HepG2 (cell line): ENCODE data around the gene PLCL2. TPM values are rescaled to one million over a fixed set of nuclear protein-coding genes. Genes with fewer than 3 reads are reported as not detected.

ENCODE experiments used
- ATAC-seq: fragments of 200-7000 bp; cut with Tn5 transposase; 3 replicates; pipeline ENCODE4 v1.9.1; 2020; ENCODE audit warnings: mild to moderate bottlenecking, moderate library complexity
- BruUV-seq: library from RNA; stranded (reverse); fragments of 400-500 nt; replicated peaks from 2 replicates; lab custom pipeline; 2021; lab: Mats Ljungman, UMichigan
- CTCF ChIA-PET: fragments of 300-600 bp; formaldehyde crosslinking; extraction: SDS; loops from one replicate; lab custom pipeline; 2021; ENCODE audit warnings: low total read pairs, inconsistent platforms, low intra/inter-chr PET ratio; lab: Yijun Ruan, JAX
- POLR2A ChIA-PET: fragments of 350-600 bp; sonication (Branson Sonifier 250); formaldehyde crosslinking; loops from one replicate; lab custom pipeline; 2020; ENCODE audit warnings: antibody characterized with exemption, inconsistent platforms; lab: Yijun Ruan, JAX
- DNase-seq: peaks from one replicate; pipeline ENCODE4 v3.0.0-alpha.2; 2015; ENCODE audit warnings: low spot score
- FAIRE-seq: peaks from 3 replicates; lab custom pipeline; 2011; peaks lifted over from hg19 to GRCh38; lab: Jason Lieb, UNC
- H2AFZ ChIP-seq: one replicate; pipeline ENCODE4 v1.6.1; 2011; ENCODE audit warnings: low read length, inconsistent platforms
- H3K27ac ChIP-seq: fragments of 300-600 bp; 3 replicates; pipeline ENCODE4 v1.8.0; 2011; ENCODE audit warnings: mixed run types, mild to moderate bottlenecking, mixed read lengths, low read length, inconsistent platforms; ENCODE audit not compliant: insufficient read depth; ENCODE audit errors: extremely low read length
- H3K27me3 ChIP-seq, 2 experiments: fragments of 200-600 bp in 1 of 2; 2 replicates in 1 of 2; 3 replicates in 1 of 2; pipeline versions ENCODE4 v1.6.0 to v1.8.0; 2011; ENCODE audit warnings: low read length in 2 of 2, mild to moderate bottlenecking in 2 of 2, moderate library complexity in 2 of 2, inconsistent platforms in 1 of 2; ENCODE audit not compliant: insufficient read depth in 2 of 2, control insufficient read depth in 1 of 2
- H3K36me3 ChIP-seq, 2 experiments: fragments of 200-600 bp in 1 of 2; replicated peaks in 1 of 2; 2 replicates in 1 of 2; 3 replicates in 1 of 2; pipeline versions ENCODE4 v1.5.1 to v1.8.0; 2011; ENCODE audit warnings: low read length in 2 of 2, inconsistent platforms in 1 of 2; ENCODE audit not compliant: insufficient read depth in 2 of 2, control insufficient read depth in 1 of 2
- H3K4me1 ChIP-seq: 2 replicates; pipeline ENCODE4 v1.5.1; 2012; ENCODE audit warnings: low read length, inconsistent platforms; ENCODE audit not compliant: insufficient read depth
- H3K4me2 ChIP-seq: 2 replicates; pipeline ENCODE4 v1.6.0; 2011; ENCODE audit warnings: low read depth, low read length, inconsistent platforms
- H3K4me3 ChIP-seq, 3 experiments: fragments of 200-600 bp in 1 of 3; sonication (generic), shearing (Covaris generic) in 1 of 3; replicated peaks in 1 of 3; 2 replicates each; pipeline ENCODE4 v1.5.1; 2011 to 2016; ENCODE audit warnings: low read length in 3 of 3, inconsistent platforms in 2 of 3, low read depth in 2 of 3, mild to moderate bottlenecking in 2 of 3, control low read depth in 1 of 3, mixed read lengths in 1 of 3; ENCODE audit not compliant: insufficient read depth in 1 of 3
- H3K79me2 ChIP-seq: one replicate; pipeline ENCODE4 v1.6.1; 2011; ENCODE audit warnings: low read length, inconsistent platforms; ENCODE audit not compliant: insufficient read depth
- H3K9ac ChIP-seq: 2 replicates; pipeline ENCODE4 v1.6.0; 2011; ENCODE audit warnings: mild to moderate bottlenecking, low read depth, low read length, inconsistent platforms; ENCODE audit not compliant: insufficient read depth
- H3K9me3 ChIP-seq: 2 replicates; pipeline ENCODE4 v1.5.1; 2012; ENCODE audit warnings: mild to moderate bottlenecking, low read length
- H4K20me1 ChIP-seq: 2 replicates; pipeline ENCODE4 v1.6.0; 2011; ENCODE audit warnings: inconsistent platforms, mild to moderate bottlenecking, low read length, moderate library complexity; ENCODE audit not compliant: insufficient read depth
- BHLHE40 ChIP-seq: IDR thresholded peaks from 2 replicates; pipeline ENCODE4 v1.6.1; 2011; ENCODE audit warnings: low read length, improper control_type of control experiment
- MZF1 ChIP-seq: sonication (generic); formaldehyde crosslinking; IDR thresholded peaks from 2 replicates; pipeline ENCODE4 v1.8.1; 2023; ENCODE audit warnings: mild to moderate bottlenecking, missing genetic modification reagents, borderline replicate concordance
- SOX13 ChIP-seq, 3 experiments: fragments of 450-650 bp in 1 of 3; sonication (generic) in 1 of 3; formaldehyde crosslinking in 1 of 3; IDR thresholded peaks in 2 of 3; conservative IDR thresholded peaks in 1 of 3; 2 replicates each; pipeline versions ENCODE4 v1.5.0 to v1.6.1; 2016 to 2020; ENCODE audit warnings: antibody characterized with exemption in 1 of 3, mild to moderate bottlenecking in 1 of 3, missing compliant biosample characterization in 1 of 3, missing genetic modification reagents in 1 of 3, moderate library complexity in 1 of 3
- ZBTB3 ChIP-seq: sonication (generic); formaldehyde crosslinking; IDR thresholded peaks from 2 replicates; pipeline ENCODE4 v1.4.0; 2020; ENCODE audit warnings: low read depth, mild to moderate bottlenecking, moderate library complexity, missing genetic modification reagents, borderline replicate concordance
- ZFP41 ChIP-seq: sonication (generic); formaldehyde crosslinking; IDR thresholded peaks from 2 replicates; pipeline ENCODE4 v1.4.0; 2020; ENCODE audit warnings: mild to moderate bottlenecking, missing genetic modification reagents, borderline replicate concordance
- ZGPAT ChIP-seq: IDR thresholded peaks from 2 replicates; pipeline ENCODE4 v1.6.1; 2016; ENCODE audit warnings: mild to moderate bottlenecking
- ZNF282 ChIP-seq: fragments of 450-650 bp; IDR thresholded peaks from 2 replicates; pipeline ENCODE4 v1.6.1; 2018; ENCODE audit not compliant: partially characterized antibody
- ZNF292 ChIP-seq: sonication (generic); formaldehyde crosslinking; IDR thresholded peaks from 2 replicates; pipeline ENCODE4 v1.8.1; 2022; ENCODE audit warnings: mild to moderate bottlenecking, low read depth, missing genetic modification reagents, borderline replicate concordance
- ZZZ3 ChIP-seq: sonication (generic); formaldehyde crosslinking; IDR thresholded peaks from 2 replicates; pipeline ENCODE4 v1.4.0; 2020; ENCODE audit warnings: missing genetic modification reagents, mild to moderate bottlenecking, borderline replicate concordance
- WGBS: methylation state at CpG from one replicate; pipeline ENCODE4 v1.1.6; 2017; ENCODE audit warnings: low lambda C conversion rate; 5-methylcytosine and 5-hydroxymethylcytosine counted together
- in situ Hi-C: cut with HindIII; loops from 2 replicates; pipeline ENCODE4 v1.10.0; 2017; ENCODE audit warnings: low pct_unique_long_range_greater_than_20kb; ENCODE audit not compliant: extremely low pct_ligation_motif_present
- intact Hi-C: fragments of 100-400 bp; cut with micrococcal nuclease; formaldehyde crosslinking; loops from one replicate; pipeline ENCODE4 v1.10.0; 2022; ENCODE audit not compliant: unreplicated experiment
- polyA plus RNA-seq, 8 experiments: library from polyadenylated mRNA; depleted of rRNA in 3 of 8; stranded (reverse) in 7 of 8; unstranded in 1 of 8; fragments of >200 nt; fragmentation: Illumina TruSeq in 4 of 8; extraction: Trizol in 4 of 8; gene quantifications; 2 replicates each; pipeline versions ENCODE4 v1.2.1 to v1.2.3, GENCODE V29; 2011 to 2016; ENCODE audit warnings: low read depth in 4 of 8, missing spikeins in 1 of 8, mixed read lengths in 1 of 8; ENCODE audit not compliant: insufficient read depth in 1 of 8
- total RNA-seq, 5 experiments: library from RNA; depleted of rRNA; stranded (reverse); fragments of >200 nt; fragmentation: Illumina TruSeq; extraction: Trizol; gene quantifications; 2 replicates each; pipeline ENCODE4 v1.2.3, GENCODE V29; 2016; ENCODE audit warnings: low read depth in 1 of 5
- TF ChIP-seq, protein P1 (sequence below): sonication (generic); formaldehyde crosslinking; conservative IDR thresholded peaks from 2 replicates; pipeline ENCODE4 v1.4.0; 2020; ENCODE audit warnings: missing genetic modification reagents
- TF ChIP-seq, protein P2 (sequence below): sonication (generic); formaldehyde crosslinking; IDR thresholded peaks from 2 replicates; pipeline ENCODE4 v1.4.0; 2020; ENCODE audit warnings: missing genetic modification reagents

Gene PLCL2
- total and polyA plus RNA-seq, 2 of the 13 experiments (the other 11 are each of a cell fraction or from before 2014, with no cell fraction given), result not detected

DNA sequence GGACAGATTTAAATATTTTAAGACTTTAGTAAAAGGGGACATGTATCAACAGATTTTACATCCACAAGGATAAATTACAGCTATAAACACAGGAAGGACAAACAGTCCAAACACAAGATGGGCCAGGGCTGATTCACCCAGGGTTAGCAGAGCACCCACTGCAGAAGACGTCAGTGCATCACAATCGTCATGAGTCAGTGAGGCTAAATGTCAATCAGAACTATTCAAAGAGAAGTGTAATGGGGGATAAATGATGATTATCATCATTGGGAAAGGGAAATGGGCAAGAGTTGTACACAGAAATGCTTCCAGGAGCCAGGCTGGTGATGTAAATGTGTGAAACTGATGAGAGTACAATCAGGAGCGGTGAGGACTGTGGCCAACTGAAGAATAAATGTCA, 226.8 kb downstream of the PLCL2 start (continued):
- no peak for TF ChIP-seq ZGPAT
- TF ChIP-seq, protein P1, sequence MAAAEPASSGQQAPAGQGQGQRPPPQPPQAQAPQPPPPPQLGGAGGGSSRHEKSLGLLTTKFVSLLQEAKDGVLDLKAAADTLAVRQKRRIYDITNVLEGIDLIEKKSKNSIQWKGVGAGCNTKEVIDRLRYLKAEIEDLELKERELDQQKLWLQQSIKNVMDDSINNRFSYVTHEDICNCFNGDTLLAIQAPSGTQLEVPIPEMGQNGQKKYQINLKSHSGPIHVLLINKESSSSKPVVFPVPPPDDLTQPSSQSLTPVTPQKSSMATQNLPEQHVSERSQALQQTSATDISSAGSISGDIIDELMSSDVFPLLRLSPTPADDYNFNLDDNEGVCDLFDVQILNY (CRISPR knock-in tag), result no peak
- no peak for TF ChIP-seq ZNF292

- in situ Hi-C loops, result no loop called here
- BruUV-seq, result no TSS peak
- FAIRE-seq, result no peak
- no peaks in the 10 kb centered on the region for H3K79me2 ChIP-seq
- H3K9me3 ChIP-seq, result no peaks in the 10 kb centered on the region
- no peaks in the 10 kb centered on the region for H4K20me1 ChIP-seq
- ChIA-PET CTCF (no interaction called here), POLR2A (no interaction called here)
- DNase-seq, result no peak
- H3K27ac ChIP-seq, result no peak overlapping the region
- H3K4me2 ChIP-seq, result no peak overlapping the region
- no peak overlapping the region for H3K9ac ChIP-seq
- H3K36me3 ChIP-seq, result no peaks in the 10 kb centered on the region
- no peak overlapping the region for H3K4me3 ChIP-seq
- H3K4me1 ChIP-seq, result no peaks in the 10 kb centered on the region
- H3K27me3 ChIP-seq, result no peaks in the 10 kb centered on the region; a peak in 1 of 5 replicates
- ATAC-seq, result no peak
- H2AFZ ChIP-seq, result no peak overlapping the region
- intact Hi-C loops, result no loop called here
- TF ChIP-seq ZZZ3 (CRISPR knock-in tag) (no peak), BHLHE40 (no peak), ZNF282 (no peak), ZFP41 (CRISPR knock-in tag) (no peak), ZBTB3 (CRISPR knock-in tag) (no peak), SOX13 (IDR thresholded peaks at IDR 0.05) (no peak), SOX13 (CRISPR knock-in tag; conservative IDR thresholded peaks at IDR 0.05 in 1 of 2, IDR thresholded peaks at IDR 0.05 in 1 of 2) (no peak), MZF1 (no peak)
- TF ChIP-seq, protein P2, sequence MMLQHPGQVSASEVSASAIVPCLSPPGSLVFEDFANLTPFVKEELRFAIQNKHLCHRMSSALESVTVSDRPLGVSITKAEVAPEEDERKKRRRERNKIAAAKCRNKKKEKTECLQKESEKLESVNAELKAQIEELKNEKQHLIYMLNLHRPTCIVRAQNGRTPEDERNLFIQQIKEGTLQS (CRISPR knock-in tag), result no peak
- WGBS, result 0% methylated on average over 3 of the region's 3 CpGs
Observed at GRCh38 chr3:17115186-17115585, 230.4 kb downstream of the PLCL2 start.
